Posterior cingulate gyrus (tissue), 11 donors: ENCODE data around the gene PDZRN3.
"Not testable (repeated sequence)": the region's sequence is repeated elsewhere in the genome, so short reads cannot be mapped to it uniquely, and the experiment has no call there.

Experiments
- DNase-seq, 10 donors: peaks; one replicate each; pipeline versions ENCODE4 v3.0.0 to v3.0.0-alpha.2; 2020 to 2021; ENCODE audit warnings: mixed read lengths in 3 of 10
- intact Hi-C: fragments of 100-400 bp; cut with DNase I; formaldehyde crosslinking; loops from one replicate; pipeline ENCODE4 v1.15.1; 2023

The PDZRN3 gene

GRCh38 chr3:73471986-73472787 is 152.6 kb downstream of the PDZRN3 start:
- intact Hi-C loops = no loop called here
- no peak for DNase-seq

DNA sequence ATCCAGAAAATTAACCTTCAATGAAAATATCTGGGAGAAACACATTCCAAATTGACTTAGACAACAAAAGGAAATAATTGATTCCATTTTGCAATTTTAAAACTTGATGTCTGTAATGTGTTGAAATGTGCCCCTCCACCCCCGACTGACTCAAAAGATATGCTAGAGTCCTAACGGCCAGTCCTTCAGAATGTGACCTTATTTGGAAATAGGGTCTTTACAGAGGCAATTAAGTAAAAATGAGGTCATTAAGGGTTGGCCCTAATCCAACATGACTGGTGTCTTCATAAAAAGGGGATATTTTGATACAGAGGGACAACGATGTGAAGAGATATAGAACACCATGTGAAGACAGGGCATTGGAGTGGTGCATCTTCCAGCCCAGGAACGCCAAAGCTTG is 153.9 kb downstream of the PDZRN3 start:
- intact Hi-C loops = no loop called here

GRCh38 chr3:73469331-73469730 is 155.4 kb downstream of the PDZRN3 start:
- no peak for DNase-seq
- intact Hi-C loops = no loop called here

More for the DNA sequence above, 153.9 kb downstream of the PDZRN3 start:
- DNase-seq = no peak

DNA sequence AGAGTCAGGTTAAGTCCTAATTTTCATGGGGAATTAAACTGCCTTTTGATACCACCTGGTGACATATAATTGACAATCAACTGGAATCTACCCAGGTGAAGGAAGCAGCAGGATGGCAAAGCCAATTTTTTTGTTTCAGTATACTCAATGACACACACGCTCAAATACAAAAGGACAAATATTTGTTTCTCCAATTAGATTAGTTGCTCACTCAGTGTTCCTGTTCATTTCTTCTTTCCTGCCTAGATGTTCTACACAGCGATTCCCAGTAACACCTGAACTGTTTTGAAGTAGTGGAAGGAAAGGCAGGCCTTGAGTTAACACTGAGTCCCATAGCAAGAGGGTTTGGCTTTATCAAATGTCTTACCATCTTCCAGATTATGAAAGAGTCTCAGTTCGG is 157.5 kb downstream of the PDZRN3 start:
- no peak for DNase-seq
- intact Hi-C loops = no loop called here

DNA sequence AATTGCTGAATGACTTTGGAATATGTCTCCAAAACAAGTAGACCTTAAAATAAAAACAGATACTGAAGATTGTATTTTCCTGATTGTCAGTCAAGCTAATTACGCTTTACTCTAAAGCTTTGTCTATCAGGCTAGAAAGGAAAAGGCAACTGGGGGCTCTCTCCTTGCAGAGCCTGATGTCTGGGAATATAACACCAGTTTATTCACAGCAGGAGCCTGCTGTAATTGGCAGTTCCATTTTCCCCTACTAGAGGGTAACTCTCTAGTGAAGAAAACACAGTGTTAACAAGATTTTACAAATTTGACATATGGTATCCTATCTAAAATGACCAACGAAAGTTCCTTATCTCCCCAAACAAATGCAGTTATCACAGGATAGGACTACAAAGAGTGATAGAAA is 158.8 kb downstream of the PDZRN3 start:
- intact Hi-C loops = no loop called here

DNA sequence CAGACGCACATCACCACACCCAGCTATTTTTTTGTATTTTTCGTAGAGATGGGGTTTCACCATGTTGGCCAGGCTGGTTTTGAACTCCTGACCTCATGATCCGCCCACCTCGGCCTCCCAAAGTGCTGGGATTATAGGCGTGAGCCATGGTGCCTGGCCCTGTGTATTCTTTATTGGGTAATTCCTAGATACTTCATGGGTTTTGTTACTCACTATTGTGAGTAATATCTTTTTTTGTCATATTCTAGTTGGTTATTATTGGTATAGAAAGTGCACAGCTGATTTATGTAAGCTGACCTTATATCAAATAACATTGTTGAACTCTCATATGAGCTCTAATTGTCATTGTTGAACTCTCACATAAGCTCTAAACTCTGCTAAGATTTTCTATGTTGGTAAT is 160.6 kb downstream of the PDZRN3 start:
- intact Hi-C loops, DNase-seq: not testable (repeated sequence)

More for the DNA sequence above, 158.8 kb downstream of the PDZRN3 start:
- DNase-seq = no peak

DNA sequence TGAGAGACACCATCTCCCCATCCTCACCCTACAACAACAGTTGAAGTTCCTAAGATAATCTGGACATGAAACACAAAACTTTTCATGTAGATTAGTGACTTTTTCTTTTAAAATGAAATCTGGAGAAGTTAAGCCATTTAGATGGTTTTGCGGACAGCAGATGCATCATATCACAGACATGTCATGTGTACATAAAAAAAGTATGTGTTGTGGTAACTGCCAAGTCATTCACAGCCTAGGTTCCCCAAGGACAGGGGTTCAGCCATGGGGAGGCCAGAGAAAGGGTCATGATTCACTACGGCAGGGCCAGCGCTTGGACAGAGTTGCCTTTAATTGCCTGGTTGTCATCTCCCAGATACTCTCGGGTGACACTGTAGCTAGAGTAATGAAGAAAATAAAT is 163.2 kb downstream of the PDZRN3 start:
- intact Hi-C loops = no loop called here
- no peak for DNase-seq

GRCh38 chr3:73459711-73460110 is 165.0 kb downstream of the PDZRN3 start:
- intact Hi-C loops = no loop called here
- no peak for DNase-seq

DNA sequence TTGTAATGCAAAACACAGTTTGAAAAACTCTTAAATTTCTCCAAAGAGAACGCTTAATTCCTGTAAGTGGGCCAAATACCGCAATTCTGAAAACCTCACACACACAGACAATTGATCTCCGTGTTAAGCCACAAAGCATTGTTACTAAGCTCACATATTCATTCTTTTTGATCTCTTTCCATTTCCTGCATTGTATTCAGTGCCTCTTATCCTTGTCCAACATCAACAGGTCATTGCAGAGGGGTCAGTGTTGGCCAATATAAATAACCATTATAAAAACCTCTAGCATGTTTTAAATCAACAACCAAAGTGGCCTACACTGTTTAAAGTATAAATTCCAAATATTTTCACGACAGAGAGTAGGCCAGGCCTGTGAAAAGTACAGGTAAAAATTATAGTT is 171.1 kb downstream of the PDZRN3 start:
- intact Hi-C loops = no loop called here

GRCh38 chr3:73452729-73453128 is 172.0 kb downstream of the PDZRN3 start:
- DNase-seq = no peak
- intact Hi-C loops = no loop called here

More for the DNA sequence above, 171.1 kb downstream of the PDZRN3 start:
- no peak for DNase-seq

DNA sequence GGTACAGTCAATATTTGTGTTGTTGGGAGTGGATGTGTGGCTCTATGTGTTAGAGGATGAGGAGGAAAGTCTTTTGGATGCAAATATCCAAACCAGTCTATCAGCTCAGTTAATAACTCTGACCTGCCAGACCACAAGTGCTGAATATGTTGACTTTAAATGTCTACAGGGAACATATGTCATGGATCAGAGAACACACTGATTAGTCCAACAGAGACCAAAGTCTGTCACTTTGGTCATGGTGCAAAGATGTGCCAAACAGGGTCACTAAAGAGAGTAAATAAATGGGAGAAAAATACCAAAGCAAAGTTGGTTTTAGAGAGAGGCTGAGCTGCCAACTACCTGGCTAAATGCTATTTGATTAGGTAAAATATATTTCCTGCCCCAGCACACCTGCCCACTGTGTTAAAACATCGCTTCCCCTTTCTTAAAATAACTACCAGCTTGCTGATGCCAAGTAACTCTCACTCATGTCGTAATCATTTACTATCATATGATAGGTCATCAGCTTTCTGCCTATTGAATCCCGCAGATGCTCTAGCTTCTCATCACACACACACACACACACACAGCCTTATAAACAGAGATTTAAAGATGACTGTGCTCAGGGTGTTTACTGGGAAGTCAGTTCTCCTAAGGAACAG is 173.3 kb downstream of the PDZRN3 start:
- no peak for DNase-seq
- intact Hi-C loops = no loop called here

GRCh38 chr3:73449774-73450173 is 175.0 kb downstream of the PDZRN3 start:
- intact Hi-C loops = no loop called here
- DNase-seq = no peak

DNA sequence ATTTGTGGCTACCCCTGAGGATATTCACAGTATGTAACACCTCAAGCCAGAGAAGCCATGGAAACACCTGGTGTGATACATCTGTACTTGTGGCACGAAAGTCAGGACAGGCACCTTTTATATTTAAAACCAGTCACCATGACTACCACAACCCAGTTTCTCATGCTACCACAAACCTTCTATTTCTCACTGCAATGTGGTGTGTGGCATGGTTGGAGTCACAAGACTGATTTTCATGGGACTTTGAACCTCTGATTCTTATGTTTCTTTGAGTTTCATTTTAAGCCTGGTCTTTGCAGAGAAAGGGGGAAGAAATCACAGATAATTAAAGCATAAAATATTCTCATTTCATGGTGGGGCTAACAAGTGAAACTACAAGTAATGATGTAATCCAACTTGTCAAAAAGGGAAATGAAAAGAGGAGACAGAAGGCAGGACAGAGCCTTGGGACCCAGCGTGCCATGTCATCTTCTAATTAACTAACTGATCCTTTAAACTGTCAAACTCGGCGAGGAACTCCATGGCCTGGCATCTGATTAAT is 175.9 kb downstream of the PDZRN3 start:
- intact Hi-C loops = no loop called here
- no peak for DNase-seq

- DNase-seq = no peak
- intact Hi-C loops = no loop called here
These were observed 176.7 kb downstream of the PDZRN3 start for GRCh38 chr3:73448041-73448440.

DNA sequence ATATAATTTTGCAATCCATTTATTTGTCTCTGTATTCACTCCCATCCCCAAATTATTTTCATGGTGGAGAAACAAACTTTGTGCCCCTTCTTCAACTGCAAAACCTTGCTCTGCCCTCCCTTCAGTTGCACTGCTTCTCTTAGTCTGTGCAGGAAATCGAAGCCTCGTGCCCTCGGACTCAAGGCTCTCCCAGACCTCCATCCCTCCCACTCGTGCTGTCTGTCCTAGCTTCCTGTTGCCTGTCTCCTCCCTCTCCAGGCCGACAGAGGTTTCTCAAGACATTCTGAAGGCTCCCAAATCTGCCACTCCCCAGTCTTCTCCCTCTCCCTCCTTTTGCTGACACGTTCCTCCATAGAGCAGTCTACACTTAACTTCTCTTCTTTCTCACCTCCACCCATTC is 177.6 kb downstream of the PDZRN3 start:
- intact Hi-C loops = no loop called here
- DNase-seq = no peak

GRCh38 chr3:73446467-73447110 is 178.2 kb downstream of the PDZRN3 start:
- intact Hi-C loops = no loop called here
- no peak for DNase-seq

GRCh38 chr3:73442886-73443285 is 181.9 kb downstream of the PDZRN3 start:
- no peak for DNase-seq

GRCh38 chr3:73442152-73442551 is 182.6 kb downstream of the PDZRN3 start:
- DNase-seq = no peak
- intact Hi-C loops = no loop called here

More at GRCh38 chr3:73442886-73443285, 181.9 kb downstream of the PDZRN3 start:
- intact Hi-C loops = no loop called here

- intact Hi-C loops = no loop called here
- no peak for DNase-seq
These were observed 186.9 kb downstream of the PDZRN3 start for GRCh38 chr3:73437828-73438227.

- intact Hi-C loops = no loop called here
- DNase-seq = no peak
These were observed 189.7 kb downstream of the PDZRN3 start for GRCh38 chr3:73435055-73435454.

GRCh38 chr3:73433687-73434086 is 191.1 kb downstream of the PDZRN3 start:
- DNase-seq = peak in 4 of 10 donors; percentile 32 to 88 (median 82)
- intact Hi-C loops = no loop called here
